HUDEP-2 (cell line): Measurements from ENCODE around the gene SELENOI.
"Not testable (repeated sequence)": the region's sequence is repeated elsewhere in the genome, so short reads cannot be mapped to it uniquely, and the experiment has no call there.

Experiments
- DNase-seq, 76 experiments: peaks; one replicate each; lab custom pipeline; 2025; ENCODE audit not compliant: unreplicated experiment in 76 of 76; lab: John Stamatoyannopoulos, UW

SELENOI gene

GRCh38 chr2:26326514-26326913 lies 19.4 kb upstream of the SELENOI start:
- DNase-seq = no peak

GRCh38 chr2:26327291-26328272 lies 18.4 kb upstream of the SELENOI start:
- no peak for DNase-seq

DNA sequence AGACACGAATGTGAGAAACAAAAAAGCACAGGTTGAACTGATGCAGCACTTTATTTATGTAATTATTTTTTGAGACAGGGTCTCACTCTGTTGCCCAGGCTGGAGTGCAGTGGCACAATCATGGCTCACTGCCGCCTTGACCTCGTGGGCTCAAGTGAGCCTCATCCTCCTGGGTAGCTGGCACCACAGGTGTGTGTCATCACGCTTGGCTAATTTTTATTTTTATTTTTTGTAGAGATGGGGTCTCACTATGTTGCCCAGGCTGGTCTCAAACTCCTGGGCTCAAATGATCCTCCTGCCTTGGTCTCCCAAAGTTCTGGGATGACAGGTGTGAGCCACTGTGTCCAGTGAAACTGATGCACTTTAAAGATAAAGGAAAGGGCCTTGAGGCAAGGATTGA lies 16.9 kb upstream of the SELENOI start:
- DNase-seq = not testable (repeated sequence)

DNA sequence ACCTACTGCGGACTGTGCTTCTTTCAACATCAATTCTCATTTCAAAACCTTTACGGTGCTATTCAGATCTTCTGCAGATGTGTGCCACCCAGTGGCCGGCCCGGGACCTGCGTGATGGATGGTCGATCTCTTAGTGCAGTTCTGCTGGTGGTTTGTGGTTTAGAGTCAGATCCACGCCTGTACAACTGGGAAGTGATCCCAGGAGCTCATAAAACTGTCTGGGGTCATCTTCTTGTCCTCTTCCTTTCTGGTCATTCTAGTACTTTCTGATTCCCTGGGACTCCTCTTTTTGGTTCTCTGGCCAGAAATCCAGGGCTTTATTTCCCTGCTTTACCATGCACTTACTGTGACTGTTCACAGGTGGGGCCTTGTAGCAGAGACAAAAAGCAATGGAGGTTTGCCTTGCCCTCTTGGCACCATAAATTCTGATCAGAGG lies 15.8 kb upstream of the SELENOI start:
- peak in 69 of 76 experiments; percentile 14 to 80 (median 61) for DNase-seq

DNA sequence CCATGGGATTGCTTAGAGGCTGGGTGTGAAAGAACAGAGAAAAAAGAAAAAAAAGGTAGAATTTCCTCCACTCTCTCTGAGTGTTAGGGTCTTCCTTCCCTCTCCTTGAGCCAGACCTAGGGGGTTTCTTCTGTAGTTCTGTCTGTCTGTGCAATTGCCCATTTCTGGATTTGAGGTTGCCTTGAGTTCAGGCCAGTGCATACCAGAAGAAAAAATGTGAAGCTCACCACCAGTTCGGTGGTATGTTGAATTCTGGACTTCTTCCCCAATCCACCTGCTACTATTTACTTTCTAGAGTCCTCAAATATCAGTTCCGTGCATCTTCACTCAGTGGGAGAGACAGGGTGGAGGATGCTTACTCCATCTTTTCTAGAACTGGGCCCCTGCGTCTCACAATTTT lies 15.3 kb upstream of the SELENOI start:
- DNase-seq = no peak

- DNase-seq = not testable (repeated sequence)
These were observed 14.6 kb upstream of the SELENOI start for GRCh38 chr2:26331321-26331720.

- no peak for DNase-seq
These were observed 12.7 kb upstream of the SELENOI start for GRCh38 chr2:26333293-26333692.

DNA sequence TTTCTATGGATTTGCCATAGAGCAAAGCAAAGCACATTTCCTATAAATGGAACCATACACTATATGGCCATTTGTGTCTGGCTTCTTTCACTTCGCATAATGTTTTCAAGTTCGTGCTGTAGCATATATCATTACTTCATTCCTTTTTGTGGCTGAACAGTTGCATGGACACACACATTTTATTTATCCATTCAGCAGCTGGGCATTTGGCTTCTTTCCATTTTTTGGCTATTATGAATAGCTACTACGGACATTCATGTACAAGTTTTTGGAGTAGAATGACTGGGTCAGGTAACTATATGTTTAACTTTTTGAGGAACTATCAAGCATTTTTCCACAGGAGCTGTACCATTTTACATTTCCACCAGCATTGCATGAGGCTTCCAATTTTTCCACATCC lies 10.7 kb upstream of the SELENOI start:
- no peak for DNase-seq

- no peak for DNase-seq
These were observed 9.2 kb upstream of the SELENOI start for GRCh38 chr2:26336719-26337118.

DNA sequence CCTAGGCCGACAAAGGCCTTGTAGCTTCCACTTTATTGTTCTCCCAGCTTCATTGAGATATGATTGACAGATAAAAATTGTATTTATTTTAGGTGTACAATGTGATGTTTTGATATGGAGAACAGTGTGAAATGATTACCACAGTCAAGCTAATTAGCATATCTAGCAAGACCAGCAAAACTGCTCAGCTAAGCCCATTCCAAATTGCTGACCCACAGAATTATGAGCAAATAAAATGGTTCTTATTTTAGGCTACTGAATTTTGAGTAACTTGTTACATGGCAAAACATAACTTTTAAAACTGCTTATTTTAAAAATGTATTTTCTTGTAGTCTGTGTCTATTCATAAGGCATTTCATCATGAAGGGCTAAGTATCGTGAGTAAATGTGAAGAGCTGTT lies 8.6 kb upstream of the SELENOI start:
- no peak for DNase-seq

DNA sequence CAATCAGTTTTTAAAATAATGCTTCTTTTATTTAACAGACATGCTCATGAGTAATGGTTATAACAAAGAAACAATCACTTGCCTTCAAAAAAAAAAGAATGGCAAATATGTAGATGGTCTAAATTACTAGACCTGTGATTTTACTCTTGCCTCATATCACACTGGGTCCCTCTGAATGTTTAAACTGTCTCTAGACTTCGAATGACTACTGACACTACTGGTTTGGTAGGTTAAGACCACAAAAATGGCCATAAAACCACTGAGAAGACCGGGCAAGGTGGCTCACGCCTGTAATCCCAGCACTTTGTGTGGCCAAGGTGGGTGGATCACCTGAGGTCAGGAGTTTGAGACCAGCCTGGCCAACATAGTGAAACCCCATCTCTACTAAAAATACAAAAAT lies 5.1 kb upstream of the SELENOI start:
- no peak for DNase-seq

- peak in 45 of 76 experiments; percentile 5 to 68 (median 28) for DNase-seq
These were observed 1.2 kb upstream of the SELENOI start for GRCh38 chr2:26344581-26345282.

DNA sequence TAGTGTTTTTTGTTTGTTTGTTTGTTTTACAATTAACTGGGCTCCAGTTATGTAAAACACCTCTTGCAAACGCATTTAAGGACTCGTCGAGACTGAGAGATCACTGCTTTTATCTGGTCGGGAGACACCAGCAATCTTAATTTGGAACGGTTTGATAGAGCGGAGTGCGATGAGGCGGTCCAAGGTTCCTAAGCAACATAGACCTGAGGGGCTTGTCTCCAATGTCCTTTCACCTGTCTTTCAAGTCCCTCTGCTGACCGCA lies 729 bp upstream of the SELENOI start:
- peak in 6 of 76 experiments; percentile 24 to 64 (median 42) for DNase-seq

DNA sequence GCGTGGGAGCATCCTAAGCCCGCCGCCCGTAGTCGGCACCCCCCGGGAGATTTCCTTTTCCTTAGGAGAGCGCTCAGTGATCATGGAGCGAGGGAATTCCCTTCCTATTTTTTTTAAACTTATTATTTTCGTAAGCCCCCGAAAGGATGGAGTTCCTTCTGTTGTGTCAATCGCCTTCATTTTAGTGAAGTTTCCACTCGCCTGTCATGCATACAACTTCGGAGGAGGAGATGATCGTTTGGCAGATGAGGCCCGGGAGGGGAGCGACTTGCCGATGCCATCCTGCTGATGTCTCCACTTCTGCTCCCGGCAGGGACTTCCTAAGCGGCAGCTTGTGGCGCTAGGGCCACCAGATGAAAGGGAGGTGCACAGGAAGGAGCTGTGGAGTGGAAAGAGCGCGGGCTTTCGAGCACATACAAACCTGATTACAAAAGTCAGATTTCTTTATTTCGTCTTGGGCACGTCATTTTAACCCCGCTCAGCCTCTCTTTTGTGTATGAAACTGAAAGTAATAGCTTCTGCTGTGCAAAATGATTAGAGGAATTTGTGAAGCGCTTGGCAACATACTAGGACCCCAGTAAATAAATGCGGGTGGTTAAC lies 611 bp downstream of the SELENOI start, which contains the start of gene ADGRF3:
Gene ADGRF3, minus strand, starts transcription at position 336 of the 600 bp plus-strand sequence. CDS start 555 bp downstream, outside the sequence.
- peak in 58 of 76 experiments; percentile 4 to 58 (median 32) for DNase-seq

GRCh38 chr2:26347286-26347865 lies 1.4 kb downstream of the SELENOI start:
- peak in 2 of 76 experiments; percentile 19 to 21 for DNase-seq

DNA sequence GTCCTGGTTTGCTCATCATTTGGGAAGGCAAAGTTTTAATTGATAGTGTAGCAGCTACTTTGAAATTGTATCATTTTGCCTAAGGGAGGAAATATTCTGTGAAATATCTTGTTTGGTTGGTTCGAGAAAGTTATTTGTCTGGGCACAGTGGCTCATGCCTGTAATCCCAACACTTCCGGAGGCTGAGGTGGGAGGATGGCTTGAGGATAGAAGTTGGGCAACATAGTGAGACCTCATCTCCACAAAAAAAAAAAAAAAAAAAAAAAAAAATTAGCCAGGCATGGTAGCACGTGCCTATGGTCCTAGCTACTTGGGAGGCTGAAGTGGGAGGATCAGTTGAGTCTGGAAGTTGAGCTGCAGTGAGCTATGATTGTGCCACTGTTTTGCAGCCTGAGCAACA lies 3.7 kb downstream of the SELENOI start:
- DNase-seq = no peak

DNA sequence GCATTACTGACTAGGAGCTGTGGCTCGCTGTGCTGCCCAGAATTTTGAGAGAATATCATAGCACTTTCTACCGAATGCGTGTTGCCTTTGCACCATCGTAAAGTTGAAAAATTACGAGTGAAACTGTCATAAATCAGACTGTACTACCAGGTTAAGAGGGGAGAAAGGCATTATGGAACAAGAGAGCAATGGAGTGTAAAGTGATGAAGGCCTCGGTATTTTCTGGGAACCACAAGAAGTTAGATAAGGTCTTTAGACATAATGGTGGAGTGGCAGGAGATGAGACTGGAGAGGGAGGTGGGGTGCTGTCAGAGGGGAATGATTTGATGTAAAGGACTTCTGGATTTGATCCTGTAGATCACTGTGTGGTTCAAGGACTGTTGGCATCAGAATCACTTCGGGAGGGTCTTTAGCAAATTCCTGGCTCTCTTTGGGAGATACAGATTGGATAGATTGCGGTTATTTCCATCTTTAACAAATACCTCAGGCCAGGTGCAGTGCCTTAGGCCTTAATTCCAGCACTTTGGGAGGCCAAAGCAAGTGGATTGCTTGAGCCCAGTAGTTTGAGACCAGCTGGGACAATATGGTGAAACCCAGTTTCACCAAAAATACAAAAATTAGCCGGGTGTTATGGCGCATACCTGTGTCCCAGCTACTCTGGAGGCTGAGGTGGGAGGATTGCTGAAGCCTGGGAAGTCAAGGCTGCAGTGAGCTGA lies 5.6 kb downstream of the SELENOI start:
- no peak for DNase-seq

GRCh38 chr2:26352892-26353291 lies 6.9 kb downstream of the SELENOI start:
- DNase-seq = peak in 14 of 76 experiments; percentile 3 to 51 (median 16)

DNA sequence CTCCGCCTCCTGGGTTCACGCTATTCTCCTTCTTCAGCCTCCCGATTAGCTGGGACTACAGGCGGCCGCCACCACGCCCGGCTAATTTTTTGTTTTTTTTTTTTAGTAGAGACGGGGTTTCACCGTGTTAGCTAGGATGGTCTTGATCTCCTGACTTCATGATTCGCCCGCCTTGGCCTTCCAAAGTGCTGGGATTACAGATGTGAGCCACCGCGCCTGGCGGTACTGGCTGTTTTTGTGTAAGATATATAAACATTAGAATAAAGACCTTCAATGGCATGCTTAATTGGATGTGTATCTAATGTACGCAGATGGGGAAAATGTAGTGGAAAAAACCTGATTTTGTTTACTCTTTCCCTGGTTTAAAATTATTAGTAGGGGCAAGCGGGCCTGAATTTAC lies 8.5 kb downstream of the SELENOI start:
- not testable (repeated sequence) for DNase-seq
